M059J (cell line): ENCODE data around the gene PEX1. TPM values are rescaled to one million over a fixed set of nuclear protein-coding genes. Genes with fewer than 3 reads are reported as not detected.
"Not testable (repeated sequence)": the region's sequence is repeated elsewhere in the genome, so short reads cannot be mapped to it uniquely, and the experiment has no call there.

Experiments
- DNase-seq: peaks from one replicate; pipeline ENCODE4 v3.0.0-alpha.2; 2012; ENCODE audit warnings: low read depth
- total RNA-seq: library from RNA; depleted of rRNA; stranded (reverse); fragments of >200 nt; shearing (Covaris generic); gene quantifications from 2 replicates; pipeline ENCODE4 v1.2.3, GENCODE V29; 2014; rRNA removed

The PEX1 gene
- total RNA-seq, 1 experiment from 2014 or later = 11.0 TPM

GRCh38 chr7:92461027-92462003, 67.0 kb downstream of the PEX1 start:
- DNase-seq = peak; percentile 54

GRCh38 chr7:92460510-92460909, 67.8 kb downstream of the PEX1 start:
- no peak for DNase-seq

GRCh38 chr7:92460109-92460508, 68.2 kb downstream of the PEX1 start:
- DNase-seq = no peak

GRCh38 chr7:92456236-92456635, 72.1 kb downstream of the PEX1 start:
- DNase-seq = peak; percentile 20

- DNase-seq = no peak
These were observed 76.7 kb downstream of the PEX1 start for GRCh38 chr7:92451645-92452044.

GRCh38 chr7:92448205-92448747, 80.0 kb downstream of the PEX1 start:
- DNase-seq = peak; percentile 71

GRCh38 chr7:92447345-92448204, 80.7 kb downstream of the PEX1 start, which contains the start of gene GATAD1:
Gene GATAD1, plus strand, starts transcription at chr7:92447482. Its CDS starts 248 bp downstream, at chr7:92447730.
- peak; percentile 93 for DNase-seq

GRCh38 chr7:92446869-92447344, 81.4 kb downstream of the PEX1 start:
- DNase-seq = no peak

GRCh38 chr7:92442720-92443119, 85.6 kb downstream of the PEX1 start:
- not testable (repeated sequence) for DNase-seq

GRCh38 chr7:92437956-92438491, 90.3 kb downstream of the PEX1 start:
- DNase-seq = no peak

Other genes starting within 250 kb of the PEX1 start
- gene GATAD1, start 81.0 kb downstream of the PEX1 start, total RNA-seq = 15.3 and 24.5 TPM in 2 replicates
- 0.02 TPM in 1 of 2 replicates, not detected in the other for gene ERVW-1, start 50.6 kb downstream of the PEX1 start, total RNA-seq
- 12.8 and 15.8 TPM in 2 replicates for gene RBM48, start 275 bp upstream of the PEX1 start, total RNA-seq
- 14.1 and 20.5 TPM in 2 replicates for gene FAM133B, start 61.9 kb upstream of the PEX1 start, total RNA-seq